Measurements from ENCODE around the gene NANOS1. TPM values are rescaled to one million over a fixed set of nuclear protein-coding genes. Genes with fewer than 3 reads are reported as not detected.
A peak's percentile ranks its signal among the peaks of the same experiment; 100 is the strongest.
"Not testable (repeated sequence)": the region's sequence is repeated elsewhere in the genome, so short reads cannot be mapped to it uniquely, and the experiment has no call there.

NANOS1 gene
- total RNA-seq, 1 donor from 2014 or later: 9.6 TPM

DNA sequence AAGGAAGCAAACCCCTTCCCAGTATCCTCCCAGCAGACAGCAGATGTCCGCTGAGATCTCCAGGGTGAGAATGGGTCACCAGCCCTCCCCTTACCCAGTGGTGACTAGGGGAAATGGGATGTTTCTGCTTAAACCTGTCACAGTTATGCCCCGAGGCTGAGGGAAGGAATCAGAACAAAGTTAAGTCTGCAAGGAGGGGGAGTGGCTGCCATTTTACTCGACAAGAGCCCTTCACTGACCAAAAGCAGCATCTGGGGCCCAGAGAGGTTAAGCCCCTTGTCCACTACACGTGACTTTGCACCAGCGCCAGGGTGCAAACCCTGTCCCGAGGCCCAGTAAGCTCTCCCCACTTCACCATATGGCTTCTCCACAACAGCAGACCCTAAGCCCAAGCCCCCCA, 4.6 kb upstream of the NANOS1 start:
- TF ChIP-seq, protein P1, sequence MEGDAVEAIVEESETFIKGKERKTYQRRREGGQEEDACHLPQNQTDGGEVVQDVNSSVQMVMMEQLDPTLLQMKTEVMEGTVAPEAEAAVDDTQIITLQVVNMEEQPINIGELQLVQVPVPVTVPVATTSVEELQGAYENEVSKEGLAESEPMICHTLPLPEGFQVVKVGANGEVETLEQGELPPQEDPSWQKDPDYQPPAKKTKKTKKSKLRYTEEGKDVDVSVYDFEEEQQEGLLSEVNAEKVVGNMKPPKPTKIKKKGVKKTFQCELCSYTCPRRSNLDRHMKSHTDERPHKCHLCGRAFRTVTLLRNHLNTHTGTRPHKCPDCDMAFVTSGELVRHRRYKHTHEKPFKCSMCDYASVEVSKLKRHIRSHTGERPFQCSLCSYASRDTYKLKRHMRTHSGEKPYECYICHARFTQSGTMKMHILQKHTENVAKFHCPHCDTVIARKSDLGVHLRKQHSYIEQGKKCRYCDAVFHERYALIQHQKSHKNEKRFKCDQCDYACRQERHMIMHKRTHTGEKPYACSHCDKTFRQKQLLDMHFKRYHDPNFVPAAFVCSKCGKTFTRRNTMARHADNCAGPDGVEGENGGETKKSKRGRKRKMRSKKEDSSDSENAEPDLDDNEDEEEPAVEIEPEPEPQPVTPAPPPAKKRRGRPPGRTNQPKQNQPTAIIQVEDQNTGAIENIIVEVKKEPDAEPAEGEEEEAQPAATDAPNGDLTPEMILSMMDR (IDR thresholded peaks at IDR 0.05): no peak
- H3K4me3 Mint-ChIP-seq (ENCODE audit: unreplicated experiment): no peak overlapping the region
- H3K4me1 Mint-ChIP-seq (ENCODE audit: unreplicated experiment): peaks cover 70% of the 10 kb centered on the region
- H3K36me3 Mint-ChIP-seq (ENCODE audit: unreplicated experiment): no peaks in the 10 kb centered on the region
- H3K9me3 Mint-ChIP-seq (ENCODE audit: unreplicated experiment): no peaks in the 10 kb centered on the region
- H3K27me3 Mint-ChIP-seq (ENCODE audit: unreplicated experiment): no peaks in the 10 kb centered on the region
- no peak for DNase-seq (ENCODE audit: extremely low spot score, unreplicated experiment)
- H3K27ac Mint-ChIP-seq (ENCODE audit: unreplicated experiment): peak overlapping the region; percentile 66

GRCh38 chr10:119025336-119025735, 4.2 kb upstream of the NANOS1 start:
- Mint-ChIP-seq H3K4me1 (ENCODE audit: unreplicated experiment) (peaks cover 67% of the 10 kb centered on the region), H3K4me3 (ENCODE audit: unreplicated experiment) (no peak overlapping the region), H3K9me3 (ENCODE audit: unreplicated experiment) (no peaks in the 10 kb centered on the region), H3K36me3 (ENCODE audit: unreplicated experiment) (no peaks in the 10 kb centered on the region), H3K27me3 (ENCODE audit: unreplicated experiment) (no peaks in the 10 kb centered on the region), H3K27ac (ENCODE audit: unreplicated experiment) (peak overlapping the region; percentile 66)
- peak; percentile 88 for DNase-seq (ENCODE audit: extremely low spot score, unreplicated experiment)
- TF ChIP-seq, protein P1 (IDR thresholded peaks at IDR 0.05): no peak

DNA sequence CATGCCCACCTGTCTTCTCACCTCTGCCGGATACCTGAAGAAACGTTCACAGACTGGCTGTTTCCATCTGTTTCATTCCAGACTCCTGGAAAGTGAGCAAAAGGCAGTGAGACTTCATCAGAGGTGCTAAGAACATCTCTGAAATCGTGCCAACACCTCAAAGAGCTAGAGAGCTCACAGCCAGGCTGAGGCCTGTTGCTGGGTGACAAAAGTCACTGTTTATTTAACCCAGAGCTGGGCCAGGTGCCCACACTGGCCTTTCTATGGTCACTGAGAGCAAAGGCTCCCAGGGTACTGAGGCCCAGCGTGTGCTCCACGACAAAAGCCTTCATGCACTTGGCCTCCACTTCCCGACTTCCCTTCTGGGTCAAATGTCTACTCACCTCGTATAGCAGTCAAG, 3.7 kb upstream of the NANOS1 start:
- H3K27ac Mint-ChIP-seq (ENCODE audit: unreplicated experiment): peak overlapping the region; percentile 87
- TF ChIP-seq, protein P1 (IDR thresholded peaks at IDR 0.05): no peak
- H3K9me3 Mint-ChIP-seq (ENCODE audit: unreplicated experiment): no peaks in the 10 kb centered on the region
- peaks cover 65% of the 10 kb centered on the region for H3K4me1 Mint-ChIP-seq (ENCODE audit: unreplicated experiment)
- H3K36me3 Mint-ChIP-seq (ENCODE audit: unreplicated experiment): no peaks in the 10 kb centered on the region
- no peaks in the 10 kb centered on the region for H3K27me3 Mint-ChIP-seq (ENCODE audit: unreplicated experiment)
- peak overlapping the region; percentile 30 for H3K4me3 Mint-ChIP-seq (ENCODE audit: unreplicated experiment)
- no peak for DNase-seq (ENCODE audit: extremely low spot score, unreplicated experiment)

- no peaks in the 10 kb centered on the region for H3K27me3 Mint-ChIP-seq (ENCODE audit: unreplicated experiment)
- no peaks in the 10 kb centered on the region for H3K36me3 Mint-ChIP-seq (ENCODE audit: unreplicated experiment)
- no peak for DNase-seq (ENCODE audit: extremely low spot score, unreplicated experiment)
- H3K9me3 Mint-ChIP-seq (ENCODE audit: unreplicated experiment): no peaks in the 10 kb centered on the region
- TF ChIP-seq, protein P1 (IDR thresholded peaks at IDR 0.05): no peak
- peaks cover 70% of the 10 kb centered on the region for H3K4me1 Mint-ChIP-seq (ENCODE audit: unreplicated experiment)
- peak overlapping the region; percentile 87 for H3K27ac Mint-ChIP-seq (ENCODE audit: unreplicated experiment)
- H3K4me3 Mint-ChIP-seq (ENCODE audit: unreplicated experiment): peak overlapping the region; percentile 30
Measured at GRCh38 chr10:119026301-119027110, 3.0 kb upstream of the NANOS1 start.

GRCh38 chr10:119028445-119028899, 1.0 kb upstream of the NANOS1 start:
- not testable (repeated sequence) for H3K4me3 Mint-ChIP-seq (ENCODE audit: unreplicated experiment); DNase-seq (ENCODE audit: extremely low spot score, unreplicated experiment); H3K27me3 Mint-ChIP-seq (ENCODE audit: unreplicated experiment); H3K36me3 Mint-ChIP-seq (ENCODE audit: unreplicated experiment); H3K27ac Mint-ChIP-seq (ENCODE audit: unreplicated experiment); H3K9me3 Mint-ChIP-seq (ENCODE audit: unreplicated experiment)
- H3K4me1 Mint-ChIP-seq (ENCODE audit: unreplicated experiment): peaks cover 62% of the 10 kb centered on the region

All from osteocyte (in vitro differentiated cells).